Parathyroid adenoma (tissue), 2 donors: ENCODE data around the gene KRT34.

ENCODE experiments used
- H2AFZ ChIP-seq: fragments of 300-600 bp; sonication (generic); one replicate; pipeline ENCODE4 v1.7.0; 2017; ENCODE audit warnings: antibody characterized with exemption, mild to moderate bottlenecking
- H3K27ac ChIP-seq: fragments of 300-600 bp; sonication (generic); one replicate; pipeline ENCODE4 v1.7.0; 2017
- H3K27me3 ChIP-seq: fragments of 300-600 bp; sonication (generic); one replicate; pipeline ENCODE4 v1.7.0; 2017; ENCODE audit warnings: low read length; ENCODE audit not compliant: control insufficient read depth, insufficient read depth
- H3K36me3 ChIP-seq: fragments of 300-600 bp; sonication (generic); one replicate; pipeline ENCODE4 v1.7.0; 2017; ENCODE audit warnings: low read length; ENCODE audit not compliant: control insufficient read depth, insufficient read depth
- H3K4me1 ChIP-seq: fragments of 300-600 bp; sonication (generic); one replicate; pipeline ENCODE4 v1.7.0; 2017; ENCODE audit warnings: control low read depth
- H3K4me2 ChIP-seq: fragments of 300-600 bp; sonication (generic); one replicate; pipeline ENCODE4 v1.7.0; 2017; ENCODE audit warnings: low read length
- H3K4me3 ChIP-seq: fragments of 300-600 bp; sonication (generic); one replicate; pipeline ENCODE4 v1.7.0; 2017; ENCODE audit warnings: low read depth, low read length
- H3K79me2 ChIP-seq: fragments of 300-600 bp; sonication (generic); one replicate; pipeline ENCODE4 v1.7.0; 2017; ENCODE audit warnings: control low read depth
- H3K9ac ChIP-seq: fragments of 300-600 bp; sonication (generic); one replicate; pipeline ENCODE4 v1.7.0; 2017; ENCODE audit warnings: mild to moderate bottlenecking
- H3K9me3 ChIP-seq: fragments of 300-600 bp; sonication (generic); one replicate; pipeline ENCODE4 v1.7.0; 2017; ENCODE audit warnings: low read length; ENCODE audit not compliant: control insufficient read depth
- CTCF ChIP-seq: fragments of 300-600 bp; sonication (generic); IDR thresholded peaks from one replicate; pipeline ENCODE4 v1.7.0; 2017; ENCODE audit warnings: antibody characterized with exemption, mild to moderate bottlenecking
- donor health status: primary hyperparathyroidism.

The KRT34 gene

GRCh38 chr17:41406205-41406604, 24.1 kb upstream of the KRT34 start:
- Histone ChIP-seq H3K9ac (no peak overlapping the region), H2AFZ (no peak overlapping the region), H3K4me1 (no peaks in the 10 kb centered on the region), H3K4me2 (no peak overlapping the region), H3K4me3 (no peak overlapping the region), H3K27ac (no peak overlapping the region), H3K9me3 (no peaks in the 10 kb centered on the region), H3K36me3 (no peaks in the 10 kb centered on the region), H3K27me3 (no peaks in the 10 kb centered on the region), H3K79me2 (no peaks in the 10 kb centered on the region)
- TF ChIP-seq CTCF: no peak

GRCh38 chr17:41404024-41404671, 22.0 kb upstream of the KRT34 start:
- no peaks in the 10 kb centered on the region for H3K36me3 ChIP-seq
- no peaks in the 10 kb centered on the region for H3K9me3 ChIP-seq
- no peak overlapping the region for H2AFZ ChIP-seq
- H3K79me2 ChIP-seq: no peaks in the 10 kb centered on the region
- no peaks in the 10 kb centered on the region for H3K27me3 ChIP-seq
- H3K27ac ChIP-seq: no peak overlapping the region
- no peak overlapping the region for H3K4me2 ChIP-seq
- H3K4me1 ChIP-seq: no peaks in the 10 kb centered on the region
- H3K4me3 ChIP-seq: no peak overlapping the region
- no peak for TF ChIP-seq CTCF
- H3K9ac ChIP-seq: no peak overlapping the region

GRCh38 chr17:41403404-41404023, 21.4 kb upstream of the KRT34 start:
- Histone ChIP-seq H3K9ac (no peak overlapping the region), H3K36me3 (no peaks in the 10 kb centered on the region), H2AFZ (no peak overlapping the region), H3K4me2 (no peak overlapping the region), H3K9me3 (no peaks in the 10 kb centered on the region), H3K27ac (no peak overlapping the region), H3K4me1 (no peaks in the 10 kb centered on the region), H3K4me3 (no peak overlapping the region), H3K79me2 (no peaks in the 10 kb centered on the region), H3K27me3 (no peaks in the 10 kb centered on the region)
- TF ChIP-seq CTCF: no peak

GRCh38 chr17:41402161-41402560, 20.1 kb upstream of the KRT34 start:
- no peaks in the 10 kb centered on the region for H3K9me3 ChIP-seq
- H3K79me2 ChIP-seq: no peaks in the 10 kb centered on the region
- no peaks in the 10 kb centered on the region for H3K4me1 ChIP-seq
- no peak overlapping the region for H2AFZ ChIP-seq
- no peaks in the 10 kb centered on the region for H3K36me3 ChIP-seq
- no peak for TF ChIP-seq CTCF
- no peak overlapping the region for H3K27ac ChIP-seq
- H3K4me2 ChIP-seq: no peak overlapping the region
- no peaks in the 10 kb centered on the region for H3K27me3 ChIP-seq
- H3K4me3 ChIP-seq: no peak overlapping the region
- H3K9ac ChIP-seq: no peak overlapping the region
